ENCODE results near the gene DYNC1LI2. TPM values are rescaled to one million over a fixed set of nuclear protein-coding genes. Genes with fewer than 3 reads are reported as not detected.

Gene DYNC1LI2
- total RNA-seq, 1 donor from 2014 or later: 104 TPM

DNA sequence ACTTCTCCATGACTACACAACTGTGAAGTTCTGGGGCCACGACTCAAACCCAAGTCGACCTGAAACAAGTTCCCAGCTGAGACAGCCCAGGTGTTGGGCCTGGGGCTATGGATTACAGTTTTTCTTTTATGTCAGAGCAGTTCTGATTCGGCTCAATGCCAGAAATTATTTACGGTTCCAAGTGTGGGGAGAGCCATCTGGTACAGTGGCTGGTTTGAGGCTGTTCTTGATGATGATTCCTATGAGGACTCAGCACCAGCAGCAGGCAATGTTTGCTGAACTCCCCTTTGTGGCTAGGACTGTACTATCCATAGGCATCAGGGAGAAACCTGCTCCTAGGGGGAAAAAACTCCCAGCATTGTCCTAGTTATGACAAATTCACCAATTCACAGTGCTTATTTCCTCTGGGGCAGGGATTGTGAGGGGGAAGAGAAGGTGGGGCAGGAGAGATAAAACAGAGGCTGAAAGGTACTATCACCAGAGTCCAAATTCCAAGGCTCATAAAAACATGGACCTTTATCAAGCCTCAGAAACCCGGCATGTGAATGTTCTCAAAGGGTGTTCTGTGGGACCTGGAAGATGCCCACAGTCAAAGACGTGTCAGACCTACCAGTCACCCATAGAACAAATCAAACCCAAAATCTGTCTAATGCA, 36.6 kb downstream of the DYNC1LI2 start:
- H2AFZ ChIP-seq (replicated peaks): no peak overlapping the region
- Mint-ChIP-seq H3K4me1 (no peaks in the 10 kb centered on the region), H3K9me3 (peaks cover 3% of the 10 kb centered on the region), H3K36me3 (peaks cover 5% of the 10 kb centered on the region), H3K27me3 (ENCODE audit: insufficient read depth, low read depth) (peaks cover 5% of the 10 kb centered on the region), H3K4me3 (no peak overlapping the region), H3K27ac (peak overlapping the region; percentile 0)
- H3K27me3 ChIP-seq: no peaks in the 10 kb centered on the region
- no peak overlapping the region for H3K27ac ChIP-seq
- TF ChIP-seq, protein P1, sequence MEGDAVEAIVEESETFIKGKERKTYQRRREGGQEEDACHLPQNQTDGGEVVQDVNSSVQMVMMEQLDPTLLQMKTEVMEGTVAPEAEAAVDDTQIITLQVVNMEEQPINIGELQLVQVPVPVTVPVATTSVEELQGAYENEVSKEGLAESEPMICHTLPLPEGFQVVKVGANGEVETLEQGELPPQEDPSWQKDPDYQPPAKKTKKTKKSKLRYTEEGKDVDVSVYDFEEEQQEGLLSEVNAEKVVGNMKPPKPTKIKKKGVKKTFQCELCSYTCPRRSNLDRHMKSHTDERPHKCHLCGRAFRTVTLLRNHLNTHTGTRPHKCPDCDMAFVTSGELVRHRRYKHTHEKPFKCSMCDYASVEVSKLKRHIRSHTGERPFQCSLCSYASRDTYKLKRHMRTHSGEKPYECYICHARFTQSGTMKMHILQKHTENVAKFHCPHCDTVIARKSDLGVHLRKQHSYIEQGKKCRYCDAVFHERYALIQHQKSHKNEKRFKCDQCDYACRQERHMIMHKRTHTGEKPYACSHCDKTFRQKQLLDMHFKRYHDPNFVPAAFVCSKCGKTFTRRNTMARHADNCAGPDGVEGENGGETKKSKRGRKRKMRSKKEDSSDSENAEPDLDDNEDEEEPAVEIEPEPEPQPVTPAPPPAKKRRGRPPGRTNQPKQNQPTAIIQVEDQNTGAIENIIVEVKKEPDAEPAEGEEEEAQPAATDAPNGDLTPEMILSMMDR (IDR thresholded peaks at IDR 0.05): no peak
- TF ChIP-seq EZH2 (IDR thresholded peaks at IDR 0.05) (no peak), EZH2phosphoT487 (IDR thresholded peaks at IDR 0.05) (no peak)
- no peak overlapping the region for H3K4me2 ChIP-seq
- no peak for DNase-seq (ENCODE audit: low spot score)
- H3K4me3 ChIP-seq: no peak overlapping the region
- no peak overlapping the region for H3K9ac ChIP-seq
- no peaks in the 10 kb centered on the region for H3K79me2 ChIP-seq (ENCODE audit: low read depth)
- no peaks in the 10 kb centered on the region for H3K9me3 ChIP-seq (ENCODE audit: low read depth)
- H3F3A ChIP-seq (ENCODE audit: low read depth): peaks cover 23% of the 10 kb centered on the region
- H3K4me1 ChIP-seq: no peaks in the 10 kb centered on the region
- no peaks in the 10 kb centered on the region for H3K36me3 ChIP-seq
- H4K20me1 ChIP-seq (ENCODE audit: low read depth): peaks cover 5% of the 10 kb centered on the region

DNA sequence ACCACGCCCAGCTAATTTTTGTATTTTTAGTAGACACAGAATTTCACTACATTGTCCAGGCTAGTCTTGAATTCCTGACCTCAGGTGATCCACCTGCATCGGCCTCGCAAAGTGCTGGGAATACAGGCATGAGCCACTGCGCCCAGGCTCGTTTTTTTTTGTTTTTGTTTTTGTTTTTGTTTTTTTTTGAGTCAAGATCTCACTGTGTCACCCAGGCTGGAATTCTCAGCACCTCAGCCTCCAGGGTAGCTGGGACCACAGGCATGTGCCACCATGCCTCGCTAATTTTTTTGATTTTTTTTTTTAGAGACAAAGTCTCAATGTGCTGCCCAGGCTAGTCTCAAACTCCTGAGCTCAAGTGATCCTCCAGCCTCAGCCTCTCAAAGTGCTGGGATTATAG, 37.3 kb downstream of the DYNC1LI2 start:
- H3K9me3 Mint-ChIP-seq: peaks cover 3% of the 10 kb centered on the region
- H3K27ac Mint-ChIP-seq: no peak overlapping the region
- DNase-seq (ENCODE audit: low spot score): no peak
- Histone ChIP-seq H3K79me2 (ENCODE audit: low read depth) (no peaks in the 10 kb centered on the region), H3K9ac (no peak overlapping the region), H3K4me2 (no peak overlapping the region), H4K20me1 (ENCODE audit: low read depth) (peaks cover 5% of the 10 kb centered on the region), H3K9me3 (ENCODE audit: low read depth) (no peaks in the 10 kb centered on the region), H3K4me1 (no peaks in the 10 kb centered on the region), H3K27ac (no peak overlapping the region), H2AFZ (replicated peaks) (no peak overlapping the region), H3F3A (ENCODE audit: low read depth) (peaks cover 19% of the 10 kb centered on the region), H3K4me3 (no peak overlapping the region), H3K27me3 (no peaks in the 10 kb centered on the region), H3K36me3 (no peaks in the 10 kb centered on the region)
- no peaks in the 10 kb centered on the region for H3K4me1 Mint-ChIP-seq
- TF ChIP-seq, protein P1 (IDR thresholded peaks at IDR 0.05): no peak
- TF ChIP-seq EZH2 (IDR thresholded peaks at IDR 0.05) (no peak), EZH2phosphoT487 (IDR thresholded peaks at IDR 0.05) (no peak)
- peaks cover 5% of the 10 kb centered on the region for H3K27me3 Mint-ChIP-seq (ENCODE audit: insufficient read depth, low read depth)
- no peak overlapping the region for H3K4me3 Mint-ChIP-seq
- peaks cover under 1% of the 10 kb centered on the region for H3K36me3 Mint-ChIP-seq

DNA sequence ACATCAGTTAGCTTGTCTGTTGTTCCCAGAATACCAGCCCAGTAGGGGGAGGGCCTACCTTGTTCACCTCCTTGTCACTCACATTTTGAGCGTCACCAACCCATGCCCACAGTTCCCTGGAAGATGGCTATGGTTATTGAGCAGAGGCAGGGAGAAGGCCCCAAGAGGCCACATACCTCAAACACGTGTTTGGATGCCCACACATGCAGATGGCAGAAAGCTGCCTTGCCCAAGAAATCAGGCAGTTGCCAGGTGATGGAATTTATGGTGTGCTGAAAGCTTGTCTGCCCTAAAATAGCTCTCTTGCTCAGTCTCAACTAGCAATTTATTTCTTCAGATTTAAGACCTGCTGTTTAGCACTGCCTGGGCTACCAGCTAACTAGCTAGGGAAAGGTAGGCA, 38.3 kb downstream of the DYNC1LI2 start:
- Mint-ChIP-seq H3K36me3 (no peaks in the 10 kb centered on the region), H3K4me3 (no peak overlapping the region), H3K4me1 (no peaks in the 10 kb centered on the region), H3K27ac (no peak overlapping the region), H3K27me3 (ENCODE audit: insufficient read depth, low read depth) (peaks cover 5% of the 10 kb centered on the region), H3K9me3 (peaks cover 3% of the 10 kb centered on the region)
- H3K9ac ChIP-seq: no peak overlapping the region
- H2AFZ ChIP-seq (replicated peaks): no peak overlapping the region
- no peaks in the 10 kb centered on the region for H3K9me3 ChIP-seq (ENCODE audit: low read depth)
- no peaks in the 10 kb centered on the region for H3K79me2 ChIP-seq (ENCODE audit: low read depth)
- TF ChIP-seq EZH2phosphoT487 (IDR thresholded peaks at IDR 0.05) (no peak), EZH2 (IDR thresholded peaks at IDR 0.05) (no peak)
- TF ChIP-seq, protein P1 (IDR thresholded peaks at IDR 0.05): no peak
- H3K27me3 ChIP-seq: no peaks in the 10 kb centered on the region
- no peaks in the 10 kb centered on the region for H3K4me1 ChIP-seq
- H3K36me3 ChIP-seq: no peaks in the 10 kb centered on the region
- no peak overlapping the region for H3K4me3 ChIP-seq
- no peak overlapping the region for H3K27ac ChIP-seq
- no peak overlapping the region for H3K4me2 ChIP-seq
- DNase-seq (ENCODE audit: low spot score): no peak
- peaks cover 10% of the 10 kb centered on the region for H3F3A ChIP-seq (ENCODE audit: low read depth)
- peaks cover 5% of the 10 kb centered on the region for H4K20me1 ChIP-seq (ENCODE audit: low read depth)
